WERI-Rb-1 (cell line): Measurements from ENCODE around the gene TMEM100.

ENCODE experiments used
- DNase-seq: peaks from one replicate; pipeline ENCODE4 v3.0.0-alpha.2; 2020
- H3K27ac ChIP-seq: fragments of 250-450 bp; sonication (Bioruptor Pico); 2 replicates; pipeline ENCODE4 v1.5.1; 2020; ENCODE audit warnings: mild to moderate bottlenecking, moderate library complexity
- H3K27me3 ChIP-seq: fragments of 250-450 bp; sonication (Bioruptor Pico); 2 replicates; pipeline ENCODE4 v1.5.1; 2021; ENCODE audit warnings: mild to moderate bottlenecking, low read depth, moderate library complexity; ENCODE audit not compliant: insufficient read depth, severe bottlenecking
- H3K36me3 ChIP-seq: fragments of 250-450 bp; sonication (Bioruptor Pico); 2 replicates; pipeline ENCODE4 v1.5.1; 2020; ENCODE audit warnings: mild to moderate bottlenecking, moderate library complexity
- H3K4me3 ChIP-seq: 2 replicates; pipeline ENCODE4 v1.5.1; 2011; ENCODE audit warnings: low read depth, mild to moderate bottlenecking, control low read depth, low read length
- H3K9me3 ChIP-seq: fragments of 250-450 bp; sonication (Bioruptor Pico); 2 replicates; pipeline ENCODE4 v1.5.1; 2021; ENCODE audit warnings: mild to moderate bottlenecking, moderate library complexity; ENCODE audit not compliant: severe bottlenecking
- CTCF ChIP-seq: IDR thresholded peaks from 2 replicates; pipeline ENCODE4 v1.5.1; 2011; ENCODE audit warnings: low read depth, mild to moderate bottlenecking, control low read depth, inconsistent platforms, low read length

The TMEM100 gene

GRCh38 chr17:55692276-55692675 lies 30.4 kb downstream of the TMEM100 start:
- H3K36me3 ChIP-seq = no peaks in the 10 kb centered on the region
- TF ChIP-seq CTCF = no peak
- H3K27me3 ChIP-seq = peaks cover 56% of the 10 kb centered on the region
- H3K4me3 ChIP-seq = no peak overlapping the region
- H3K27ac ChIP-seq = no peak overlapping the region
- no peak for DNase-seq
- H3K9me3 ChIP-seq = peaks cover 8% of the 10 kb centered on the region

DNA sequence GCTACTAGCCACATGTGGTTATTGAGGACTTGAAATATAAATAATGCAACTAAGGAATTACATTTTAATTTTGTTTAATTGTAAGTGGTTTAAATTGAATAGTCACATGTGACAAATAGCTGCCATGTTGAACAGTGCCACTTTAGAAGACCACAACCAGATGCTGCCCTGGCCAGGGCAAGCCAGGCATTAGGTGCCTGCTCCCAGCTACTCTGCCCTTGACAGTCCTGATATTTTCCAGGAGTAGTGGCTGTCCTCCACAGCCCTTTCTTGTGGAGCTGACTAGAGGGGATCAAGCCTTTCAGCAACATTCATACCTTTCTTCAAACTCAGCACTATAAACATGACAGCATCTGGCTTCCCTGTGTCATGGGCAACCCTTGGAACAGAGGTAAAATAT lies 31.0 kb downstream of the TMEM100 start:
- Histone ChIP-seq H3K27ac (no peak overlapping the region), H3K27me3 (peaks cover 56% of the 10 kb centered on the region), H3K9me3 (peaks cover 12% of the 10 kb centered on the region), H3K4me3 (no peak overlapping the region), H3K36me3 (no peaks in the 10 kb centered on the region)
- DNase-seq = no peak
- TF ChIP-seq CTCF = no peak

DNA sequence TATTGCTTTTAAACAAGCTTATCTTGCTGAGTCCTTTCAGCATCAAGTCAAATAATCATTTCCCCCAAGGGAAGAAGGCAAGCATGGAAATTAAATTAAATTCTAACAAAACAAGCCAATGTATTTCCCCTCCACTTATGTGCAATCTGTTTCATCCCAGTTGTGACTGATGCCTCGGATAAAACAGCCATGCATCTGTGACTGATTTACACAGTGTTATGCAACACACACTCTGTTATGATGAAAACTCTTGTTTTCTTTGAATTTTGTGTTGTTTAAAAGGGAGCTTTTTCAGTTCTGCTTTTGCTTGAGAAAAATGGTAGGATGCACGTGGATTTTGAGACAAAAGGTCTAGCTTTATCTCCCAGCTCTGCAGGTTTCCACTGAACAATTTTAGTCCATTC lies 32.6 kb downstream of the TMEM100 start:
- TF ChIP-seq CTCF = no peak
- Histone ChIP-seq H3K9me3 (peaks cover 12% of the 10 kb centered on the region), H3K27ac (no peak overlapping the region), H3K4me3 (no peak overlapping the region), H3K36me3 (no peaks in the 10 kb centered on the region), H3K27me3 (peaks cover 49% of the 10 kb centered on the region)
- no peak for DNase-seq

DNA sequence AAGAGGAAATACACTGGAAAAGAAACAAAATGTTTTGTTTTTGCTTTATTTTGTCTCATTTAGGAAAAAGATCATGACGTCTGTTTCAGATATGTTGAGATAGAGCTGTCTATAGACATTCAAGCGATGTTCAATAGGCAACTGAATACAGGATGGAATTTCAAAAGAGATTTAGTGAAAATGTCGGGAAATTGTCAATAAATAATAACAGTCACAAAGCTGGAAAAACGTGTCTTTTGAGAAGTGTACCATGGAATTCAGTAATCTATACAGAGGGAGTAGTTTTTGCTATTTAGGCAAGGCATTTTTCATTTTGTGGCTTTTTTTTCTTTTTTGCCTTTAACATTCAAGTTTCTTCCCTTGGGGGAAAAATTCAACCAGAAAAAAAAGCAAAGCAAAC lies 33.0 kb downstream of the TMEM100 start:
- peaks cover 49% of the 10 kb centered on the region for H3K27me3 ChIP-seq
- no peak overlapping the region for H3K27ac ChIP-seq
- no peak for TF ChIP-seq CTCF
- DNase-seq = no peak
- H3K36me3 ChIP-seq = no peaks in the 10 kb centered on the region
- H3K4me3 ChIP-seq = no peak overlapping the region
- peaks cover 12% of the 10 kb centered on the region for H3K9me3 ChIP-seq

- H3K4me3 ChIP-seq = no peak overlapping the region
- no peaks in the 10 kb centered on the region for H3K36me3 ChIP-seq
- DNase-seq = no peak
- peaks cover 47% of the 10 kb centered on the region for H3K27me3 ChIP-seq
- no peak for TF ChIP-seq CTCF
- H3K27ac ChIP-seq = no peak overlapping the region
- H3K9me3 ChIP-seq = peaks cover 12% of the 10 kb centered on the region
Observed at GRCh38 chr17:55688057-55688456, 34.6 kb downstream of the TMEM100 start.

DNA sequence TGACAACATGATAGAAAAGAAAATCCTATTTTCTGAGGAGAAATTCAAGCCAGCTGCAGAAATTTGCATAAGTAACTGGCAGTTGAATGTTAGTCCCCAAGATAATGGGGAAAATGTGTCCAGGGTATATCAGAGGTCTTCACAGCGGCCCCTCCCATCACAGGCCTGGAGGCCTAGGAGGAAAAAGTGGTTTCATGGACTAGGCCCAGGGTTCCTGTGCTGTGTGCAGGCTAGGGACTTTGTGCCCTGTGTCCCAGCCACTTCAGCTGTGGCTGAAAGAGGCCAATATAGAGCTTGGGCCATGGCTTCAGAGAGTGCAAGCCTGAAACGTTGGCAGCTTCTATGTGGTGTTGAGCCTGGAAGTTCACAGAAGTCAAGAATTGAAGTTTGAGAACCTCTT lies 35.6 kb downstream of the TMEM100 start:
- no peak overlapping the region for H3K27ac ChIP-seq
- no peaks in the 10 kb centered on the region for H3K36me3 ChIP-seq
- H3K27me3 ChIP-seq = peaks cover 50% of the 10 kb centered on the region
- DNase-seq = no peak
- no peak for TF ChIP-seq CTCF
- peaks cover 12% of the 10 kb centered on the region for H3K9me3 ChIP-seq
- H3K4me3 ChIP-seq = no peak overlapping the region
